Loucy (cell line): ENCODE data around the gene OCIAD1.

Source experiments
- CTCF ChIP-seq: fragments of 200-600 bp; sonication (generic); conservative IDR thresholded peaks from 2 replicates; pipeline ENCODE4 v1.5.1; 2014; ENCODE audit warnings: mild to moderate bottlenecking, antibody characterized with exemption, low read length
- EZH2phosphoT487 ChIP-seq: fragments of 200-600 bp; IDR thresholded peaks from 2 replicates; pipeline ENCODE4 v1.6.1; 2018; ENCODE audit warnings: antibody characterized with exemption, mild to moderate bottlenecking, moderate library complexity, borderline replicate concordance

GRCh38 chr4:48896845-48897244 lies 66.0 kb downstream of the OCIAD1 start:
- TF ChIP-seq CTCF (peak; percentile 32), EZH2phosphoT487 (no peak)
